Gastrocnemius medialis (tissue), 4 donors: Measurements from ENCODE around the gene WNT7A. TPM values are rescaled to one million over a fixed set of nuclear protein-coding genes. Genes with fewer than 3 reads are reported as not detected.
"Not testable (repeated sequence)": the region's sequence is repeated elsewhere in the genome, so short reads cannot be mapped to it uniquely, and the experiment has no call there.

Experiments
- ATAC-seq, 2 donors: fragments of 150-250 bp; one replicate each; pipeline ENCODE4 v1.9.1; 2016
- DNase-seq, 2 donors: peaks; one replicate each; pipeline ENCODE4 v3.0.0-alpha.2; 2019
- H3K27ac ChIP-seq, 4 donors: fragments of 200-600 bp; sonication (generic); 1 replicate in 1 of 4; 2 replicates in 3 of 4; pipeline ENCODE4 v1.5.1; 2016 to 2018; ENCODE audit warnings: mild to moderate bottlenecking in 2 of 4, moderate library complexity in 1 of 4
- H3K27me3 ChIP-seq, 3 donors: fragments of 200-600 bp; sonication (generic) in 2 of 3; 1 replicate in 1 of 3; 2 replicates in 2 of 3; pipeline versions ENCODE4 v1.5.1 to v1.6.0; 2016 to 2019; ENCODE audit warnings: mild to moderate bottlenecking in 1 of 3, moderate library complexity in 1 of 3
- H3K36me3 ChIP-seq, 2 donors: fragments of 200-600 bp; sonication (generic) in 1 of 2; one replicate each; pipeline ENCODE4 v1.5.1; 2017 to 2018
- H3K4me1 ChIP-seq, 2 donors: fragments of 200-600 bp; sonication (generic) in 1 of 2; one replicate each; pipeline ENCODE4 v1.5.1; 2016 to 2017; ENCODE audit warnings: mild to moderate bottlenecking in 2 of 2
- H3K4me3 ChIP-seq, 4 donors: fragments of 200-600 bp; sonication (generic) in 3 of 4; 1 replicate in 1 of 4; 2 replicates in 3 of 4; pipeline ENCODE4 v1.5.1; 2016 to 2019; ENCODE audit warnings: mild to moderate bottlenecking in 2 of 4
- H3K9me3 ChIP-seq, 3 donors: fragments of 200-600 bp; sonication (generic) in 2 of 3; 1 replicate in 1 of 3; 2 replicates in 2 of 3; pipeline ENCODE4 v1.5.1; 2016 to 2019
- CTCF ChIP-seq, 5 experiments: fragments of 450-650 bp in 3 of 5; fragments of 200-600 bp in 2 of 5; sonication (generic) in 2 of 5; IDR thresholded peaks in 4 of 5; conservative IDR thresholded peaks in 1 of 5; 1 replicate in 4 of 5; 2 replicates in 1 of 5; pipeline ENCODE4 v1.5.1; 2016 to 2019; ENCODE audit warnings: antibody characterized with exemption in 5 of 5, mild to moderate bottlenecking in 3 of 5, moderate library complexity in 3 of 5
- POLR2A ChIP-seq, 2 donors: fragments of 450-650 bp; IDR thresholded peaks; one replicate each; pipeline ENCODE4 v1.6.1; 2017; ENCODE audit warnings: antibody characterized with exemption in 2 of 2, mild to moderate bottlenecking in 2 of 2, moderate library complexity in 2 of 2
- in situ Hi-C, 4 donors: fragments of 200-750 bp; cut with MboI; loops; one replicate each; pipeline versions ENCODE4 v1.15.0 to v1.8.0; 2017; ENCODE audit warnings: low sequenced_read_pairs in 4 of 4
- intact Hi-C: fragments of 100-400 bp; cut with DNase I; formaldehyde crosslinking; loops from one replicate; pipeline ENCODE4 v1.15.1; 2023; ENCODE audit warnings: low total_unique reads
- total RNA-seq, 4 donors: library from RNA; depleted of rRNA; stranded (reverse); fragments of >200 nt; gene quantifications; one replicate each; pipeline versions ENCODE4 v1.1.0 to v1.2.3, GENCODE V29; 2016

Gene WNT7A
- total RNA-seq, 4 donors from 2014 or later: not detected

- in situ Hi-C loops (no loop called here), intact Hi-C loops (no loop called here)
- TF ChIP-seq POLR2A (IDR thresholded peaks at IDR 0.05): no peak
- no peaks in the 10 kb centered on the region for H3K9me3 ChIP-seq
- DNase-seq: no peak
- no peaks in the 10 kb centered on the region for H3K4me1 ChIP-seq
- H3K27ac ChIP-seq: no peak overlapping the region
- H3K4me3 ChIP-seq: no peak overlapping the region
- ATAC-seq: no peak
- H3K27me3 ChIP-seq: peaks cover 11 to 28% (median 12%) of the 10 kb centered on the region in 3 donors
- H3K36me3 ChIP-seq: no peaks in the 10 kb centered on the region
Measured at GRCh38 chr3:13860001-13860400, 19.9 kb downstream of the WNT7A start.

GRCh38 chr3:13858768-13859520 is 20.9 kb downstream of the WNT7A start:
- intact Hi-C loops: no loop called here
- no peak for TF ChIP-seq CTCF (IDR thresholded peaks at IDR 0.05 in 4 of 5, conservative IDR thresholded peaks at IDR 0.05 in 1 of 5)
- TF ChIP-seq POLR2A (IDR thresholded peaks at IDR 0.05): no peak
- Histone ChIP-seq H3K4me1 (no peaks in the 10 kb centered on the region), H3K27ac (no peak overlapping the region), H3K4me3 (no peak overlapping the region), H3K27me3 (peaks cover 11 to 25% (median 12%) of the 10 kb centered on the region in 3 donors), H3K36me3 (no peaks in the 10 kb centered on the region), H3K9me3 (no peaks in the 10 kb centered on the region)
- DNase-seq (no peak), ATAC-seq (no peak)
- in situ Hi-C loops: no loop called here

GRCh38 chr3:13857702-13858380 is 22.0 kb downstream of the WNT7A start:
- Histone ChIP-seq H3K4me3 (no peak overlapping the region), H3K36me3 (no peaks in the 10 kb centered on the region), H3K27me3 (peaks cover 11 to 25% (median 12%) of the 10 kb centered on the region in 3 donors), H3K9me3 (no peaks in the 10 kb centered on the region), H3K27ac (no peak overlapping the region), H3K4me1 (no peaks in the 10 kb centered on the region)
- in situ Hi-C loops: no loop called here
- no peak for ATAC-seq
- intact Hi-C loops: no loop called here
- no peak for TF ChIP-seq CTCF (IDR thresholded peaks at IDR 0.05 in 4 of 5, conservative IDR thresholded peaks at IDR 0.05 in 1 of 5)
- TF ChIP-seq POLR2A (IDR thresholded peaks at IDR 0.05): no peak
- DNase-seq: no peak

- intact Hi-C loops, H3K4me1 ChIP-seq, H3K36me3 ChIP-seq, ATAC-seq, in situ Hi-C loops, H3K9me3 ChIP-seq, H3K27ac ChIP-seq, DNase-seq, H3K4me3 ChIP-seq: not testable (repeated sequence)
- peaks cover 10 to 22% (median 11%) of the 10 kb centered on the region in 3 donors for H3K27me3 ChIP-seq
Measured at GRCh38 chr3:13856628-13857027, 23.2 kb downstream of the WNT7A start.

GRCh38 chr3:13856006-13856405 is 23.9 kb downstream of the WNT7A start:
- H3K36me3 ChIP-seq: no peaks in the 10 kb centered on the region
- ATAC-seq (no peak), DNase-seq (no peak)
- H3K27me3 ChIP-seq: peaks cover 4 to 21% (median 11%) of the 10 kb centered on the region in 3 donors
- no peak for TF ChIP-seq CTCF (IDR thresholded peaks at IDR 0.05 in 4 of 5, conservative IDR thresholded peaks at IDR 0.05 in 1 of 5)
- TF ChIP-seq POLR2A (IDR thresholded peaks at IDR 0.05): no peak
- in situ Hi-C loops: no loop called here
- no peak overlapping the region for H3K27ac ChIP-seq
- no peak overlapping the region for H3K4me3 ChIP-seq
- H3K9me3 ChIP-seq: no peaks in the 10 kb centered on the region
- intact Hi-C loops: no loop called here
- no peaks in the 10 kb centered on the region for H3K4me1 ChIP-seq
